Measurements from ENCODE around the gene GNG13. TPM values are rescaled to one million over a fixed set of nuclear protein-coding genes. Genes with fewer than 3 reads are reported as not detected.

GNG13 gene
- total RNA-seq, 1 experiment from 2014 or later = 0.23 TPM

DNA sequence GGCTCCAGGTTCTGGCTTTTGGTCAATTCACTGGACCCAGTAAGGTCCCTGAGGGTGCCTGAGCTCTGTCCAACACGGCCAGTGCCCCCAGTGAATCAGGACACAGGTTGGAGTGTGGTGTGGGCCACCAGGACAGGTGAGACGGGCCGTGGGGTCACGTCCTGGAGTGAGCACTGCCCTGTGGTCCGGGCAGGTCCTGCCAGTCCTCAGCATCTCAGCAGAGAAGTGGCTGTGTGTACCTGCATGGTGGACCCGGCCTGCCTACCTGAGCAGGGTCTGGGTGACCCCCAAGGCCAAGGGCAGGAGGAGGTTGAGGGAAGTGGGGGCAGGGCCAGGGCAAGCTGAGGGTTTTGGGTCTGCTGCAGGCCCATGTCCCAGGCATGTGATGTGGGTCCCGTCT lies 1.9 kb upstream of the GNG13 start:
- ATAC-seq (no peak), DNase-seq (ENCODE audit: low read depth, low spot score) (no peak)
- Histone ChIP-seq H3K27me3 (ENCODE audit: control insufficient read depth, insufficient read depth, low read length) (no peaks in the 10 kb centered on the region), H3K27ac (ENCODE audit: low read length) (no peak overlapping the region), H3K4me3 (ENCODE audit: low read depth in 2 of 2, low read length in 2 of 2) (no peak overlapping the region), H3K36me3 (ENCODE audit: control insufficient read depth, insufficient read depth, low read length) (no peaks in the 10 kb centered on the region), H3K4me1 (ENCODE audit: control insufficient read depth, insufficient read depth, low read length) (peaks cover 40% of the 10 kb centered on the region), H3K9me3 (ENCODE audit: control insufficient read depth, insufficient read depth, low read depth, low read length) (no peaks in the 10 kb centered on the region)
- no peak for TF ChIP-seq SIN3A (IDR thresholded peaks at IDR 0.05; ENCODE audit: borderline replicate concordance, insufficient read depth, low read depth, low read length)
- TF ChIP-seq POLR2AphosphoS5 (IDR thresholded peaks at IDR 0.05; ENCODE audit: low read depth, low read length) = no peak
- TF ChIP-seq, protein P1, sequence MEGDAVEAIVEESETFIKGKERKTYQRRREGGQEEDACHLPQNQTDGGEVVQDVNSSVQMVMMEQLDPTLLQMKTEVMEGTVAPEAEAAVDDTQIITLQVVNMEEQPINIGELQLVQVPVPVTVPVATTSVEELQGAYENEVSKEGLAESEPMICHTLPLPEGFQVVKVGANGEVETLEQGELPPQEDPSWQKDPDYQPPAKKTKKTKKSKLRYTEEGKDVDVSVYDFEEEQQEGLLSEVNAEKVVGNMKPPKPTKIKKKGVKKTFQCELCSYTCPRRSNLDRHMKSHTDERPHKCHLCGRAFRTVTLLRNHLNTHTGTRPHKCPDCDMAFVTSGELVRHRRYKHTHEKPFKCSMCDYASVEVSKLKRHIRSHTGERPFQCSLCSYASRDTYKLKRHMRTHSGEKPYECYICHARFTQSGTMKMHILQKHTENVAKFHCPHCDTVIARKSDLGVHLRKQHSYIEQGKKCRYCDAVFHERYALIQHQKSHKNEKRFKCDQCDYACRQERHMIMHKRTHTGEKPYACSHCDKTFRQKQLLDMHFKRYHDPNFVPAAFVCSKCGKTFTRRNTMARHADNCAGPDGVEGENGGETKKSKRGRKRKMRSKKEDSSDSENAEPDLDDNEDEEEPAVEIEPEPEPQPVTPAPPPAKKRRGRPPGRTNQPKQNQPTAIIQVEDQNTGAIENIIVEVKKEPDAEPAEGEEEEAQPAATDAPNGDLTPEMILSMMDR (IDR thresholded peaks at IDR 0.05) = no peak
- TF ChIP-seq TCF7L2 (IDR thresholded peaks at IDR 0.05; ENCODE audit: low read depth, low read length) = no peak
- TF ChIP-seq, protein P2, sequence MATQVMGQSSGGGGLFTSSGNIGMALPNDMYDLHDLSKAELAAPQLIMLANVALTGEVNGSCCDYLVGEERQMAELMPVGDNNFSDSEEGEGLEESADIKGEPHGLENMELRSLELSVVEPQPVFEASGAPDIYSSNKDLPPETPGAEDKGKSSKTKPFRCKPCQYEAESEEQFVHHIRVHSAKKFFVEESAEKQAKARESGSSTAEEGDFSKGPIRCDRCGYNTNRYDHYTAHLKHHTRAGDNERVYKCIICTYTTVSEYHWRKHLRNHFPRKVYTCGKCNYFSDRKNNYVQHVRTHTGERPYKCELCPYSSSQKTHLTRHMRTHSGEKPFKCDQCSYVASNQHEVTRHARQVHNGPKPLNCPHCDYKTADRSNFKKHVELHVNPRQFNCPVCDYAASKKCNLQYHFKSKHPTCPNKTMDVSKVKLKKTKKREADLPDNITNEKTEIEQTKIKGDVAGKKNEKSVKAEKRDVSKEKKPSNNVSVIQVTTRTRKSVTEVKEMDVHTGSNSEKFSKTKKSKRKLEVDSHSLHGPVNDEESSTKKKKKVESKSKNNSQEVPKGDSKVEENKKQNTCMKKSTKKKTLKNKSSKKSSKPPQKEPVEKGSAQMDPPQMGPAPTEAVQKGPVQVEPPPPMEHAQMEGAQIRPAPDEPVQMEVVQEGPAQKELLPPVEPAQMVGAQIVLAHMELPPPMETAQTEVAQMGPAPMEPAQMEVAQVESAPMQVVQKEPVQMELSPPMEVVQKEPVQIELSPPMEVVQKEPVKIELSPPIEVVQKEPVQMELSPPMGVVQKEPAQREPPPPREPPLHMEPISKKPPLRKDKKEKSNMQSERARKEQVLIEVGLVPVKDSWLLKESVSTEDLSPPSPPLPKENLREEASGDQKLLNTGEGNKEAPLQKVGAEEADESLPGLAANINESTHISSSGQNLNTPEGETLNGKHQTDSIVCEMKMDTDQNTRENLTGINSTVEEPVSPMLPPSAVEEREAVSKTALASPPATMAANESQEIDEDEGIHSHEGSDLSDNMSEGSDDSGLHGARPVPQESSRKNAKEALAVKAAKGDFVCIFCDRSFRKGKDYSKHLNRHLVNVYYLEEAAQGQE (IDR thresholded peaks at IDR 0.05; ENCODE audit: insufficient read depth in 1 of 2, low read depth in 2 of 2, low read length in 1 of 2) = no peak
- ChIA-PET CTCF (interaction anchor here (0.5 kb wide), 1 partner anchor 12 kb away, joined by 4 read pairs; no protein-coding TSS in a partner anchor), POLR2A (no interaction called here)
- no TSS peak for BruUV-seq (replicated peaks)
- in situ Hi-C loops (cut with HindIII; ENCODE audit: low pct_unique_long_range_greater_than_20kb, low sequenced_read_pairs) (no loop called here), intact Hi-C loops (cut with micrococcal nuclease; ENCODE audit: unreplicated experiment) (no loop called here)

DNA sequence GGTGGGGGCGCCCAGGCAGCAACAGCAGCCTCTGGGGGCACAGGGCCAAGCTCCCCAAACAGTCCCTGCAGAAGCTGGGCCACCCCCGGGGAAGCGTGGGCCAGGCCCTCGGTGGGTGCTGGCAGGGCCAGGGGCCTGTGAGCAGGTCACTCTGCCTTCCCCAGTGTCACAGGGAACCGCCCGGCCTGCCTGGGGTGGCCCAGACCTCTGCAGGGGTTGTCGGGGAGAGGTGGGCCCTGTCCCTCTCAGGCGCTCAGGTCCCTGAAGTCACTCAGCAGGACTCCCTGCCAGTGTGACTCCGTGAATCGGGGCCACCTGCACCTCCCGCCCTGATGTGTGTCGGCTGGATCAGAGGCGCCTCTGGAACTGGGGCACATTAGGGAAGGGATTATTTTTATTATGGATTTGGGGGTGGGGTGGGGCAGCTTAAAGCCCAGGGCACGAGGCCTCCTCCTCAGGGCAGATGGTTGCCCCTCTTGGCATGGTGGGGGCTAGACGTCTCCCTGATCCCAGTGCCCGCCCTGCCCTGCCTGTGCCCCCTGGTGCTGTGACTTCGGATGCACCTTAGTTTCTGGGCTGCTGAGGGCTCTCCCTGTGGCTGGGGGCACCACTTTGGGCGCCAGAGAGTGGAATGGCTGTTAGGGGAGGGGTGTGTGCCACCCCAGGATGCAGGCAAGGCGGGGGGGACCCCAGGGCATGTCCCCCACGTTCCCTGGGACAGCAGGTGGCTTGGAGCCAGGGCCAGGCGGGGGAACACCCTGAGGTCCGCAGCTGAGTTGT lies 1.2 kb upstream of the GNG13 start:
- Histone ChIP-seq H3K27ac (ENCODE audit: low read length) (no peak overlapping the region), H3K4me1 (ENCODE audit: control insufficient read depth, insufficient read depth, low read length) (peaks cover 40% of the 10 kb centered on the region), H3K4me3 (ENCODE audit: low read depth in 2 of 2, low read length in 2 of 2) (no peak overlapping the region), H3K9me3 (ENCODE audit: control insufficient read depth, insufficient read depth, low read depth, low read length) (no peaks in the 10 kb centered on the region), H3K36me3 (ENCODE audit: control insufficient read depth, insufficient read depth, low read length) (no peaks in the 10 kb centered on the region), H3K27me3 (ENCODE audit: control insufficient read depth, insufficient read depth, low read length) (no peaks in the 10 kb centered on the region)
- TF ChIP-seq SIN3A (IDR thresholded peaks at IDR 0.05; ENCODE audit: borderline replicate concordance, insufficient read depth, low read depth, low read length) = no peak
- TF ChIP-seq, protein P2 (IDR thresholded peaks at IDR 0.05; ENCODE audit: insufficient read depth in 1 of 2, low read depth in 2 of 2, low read length in 1 of 2) = no peak
- TF ChIP-seq POLR2AphosphoS5 (IDR thresholded peaks at IDR 0.05; ENCODE audit: low read depth, low read length) = no peak
- no peak for TF ChIP-seq TCF7L2 (IDR thresholded peaks at IDR 0.05; ENCODE audit: low read depth, low read length)
- TF ChIP-seq, protein P1 (IDR thresholded peaks at IDR 0.05) = no peak
- ATAC-seq (no peak), DNase-seq (ENCODE audit: low read depth, low spot score) (no peak)
- in situ Hi-C loops (cut with HindIII; ENCODE audit: low pct_unique_long_range_greater_than_20kb, low sequenced_read_pairs) = no loop called here
- ChIA-PET POLR2A (no interaction called here), CTCF (no interaction called here)
- intact Hi-C loops (cut with micrococcal nuclease; ENCODE audit: unreplicated experiment) = no loop called here
- BruUV-seq (replicated peaks) = no TSS peak

All from Panc1 (cell line).